HUES64 (cell line): ENCODE data around the gene ODC1.
"Not testable (repeated sequence)": the region's sequence is repeated elsewhere in the genome, so short reads cannot be mapped to it uniquely, and the experiment has no call there.

Source experiments
- H3K27ac ChIP-seq: 2 replicates; pipeline ENCODE4 v1.7.0; 2013; ENCODE audit warnings: low read depth, low read length, inconsistent platforms
- H3K27me3 ChIP-seq: 2 replicates; pipeline ENCODE4 v1.6.1; 2013; ENCODE audit warnings: mild to moderate bottlenecking, low read length; ENCODE audit not compliant: insufficient read depth
- H3K36me3 ChIP-seq: 2 replicates; pipeline ENCODE4 v1.6.1; 2013; ENCODE audit warnings: mild to moderate bottlenecking, low read length; ENCODE audit not compliant: insufficient read depth
- H3K4me1 ChIP-seq: 2 replicates; pipeline ENCODE4 v1.6.1; 2013; ENCODE audit warnings: mild to moderate bottlenecking, low read length, moderate library complexity; ENCODE audit not compliant: insufficient read depth
- H3K4me3 ChIP-seq: 2 replicates; pipeline ENCODE4 v1.5.1; 2013; ENCODE audit warnings: mild to moderate bottlenecking, low read length, moderate library complexity
- H3K9ac ChIP-seq: 2 replicates; pipeline ENCODE4 v1.6.1; 2013; ENCODE audit warnings: mild to moderate bottlenecking, low read depth, low read length
- H3K9me3 ChIP-seq: 2 replicates; pipeline ENCODE4 v1.6.1; 2013; ENCODE audit warnings: low read depth, low read length; ENCODE audit not compliant: insufficient read depth
- WGBS: fragments of 150-250, 120-280 bp; methylation state at CpG from one replicate; pipeline ENCODE4 v1.1.7; 2013; ENCODE audit warnings: missing lambda C conversion rate; 5-methylcytosine and 5-hydroxymethylcytosine counted together

Gene ODC1

DNA sequence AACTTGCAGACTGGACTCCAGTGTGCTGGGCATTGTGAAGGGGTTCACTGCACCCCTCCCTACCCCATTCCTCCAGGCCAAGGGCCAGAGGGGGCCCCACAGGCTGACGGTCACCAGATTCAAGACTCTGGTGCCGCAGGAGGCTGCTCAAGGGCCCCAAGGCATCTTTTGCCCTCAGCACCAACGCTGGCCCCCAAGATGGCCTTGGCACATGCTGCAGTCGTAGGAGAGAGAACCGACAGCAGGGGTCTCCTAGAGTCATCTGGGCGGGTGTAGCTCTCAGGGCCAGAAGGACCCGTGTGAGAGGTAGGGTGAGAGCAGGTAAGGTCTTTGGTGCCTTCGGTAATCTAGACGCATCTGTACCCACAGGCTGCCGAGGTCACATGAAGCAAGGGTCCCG lies 18.7 kb upstream of the ODC1 start:
- Histone ChIP-seq H3K36me3 (no peaks in the 10 kb centered on the region), H3K4me1 (no peaks in the 10 kb centered on the region), H3K27me3 (no peaks in the 10 kb centered on the region), H3K27ac (no peak overlapping the region), H3K9me3 (no peaks in the 10 kb centered on the region), H3K4me3 (no peak overlapping the region), H3K9ac (no peak overlapping the region)
- WGBS, result 86% methylated on average over 11 of the region's 11 CpGs

GRCh38 chr2:10465910-10466309 lies 17.8 kb upstream of the ODC1 start:
- H3K27me3 ChIP-seq, result no peaks in the 10 kb centered on the region
- no peaks in the 10 kb centered on the region for H3K4me1 ChIP-seq
- no peak overlapping the region for H3K4me3 ChIP-seq
- no peak overlapping the region for H3K27ac ChIP-seq
- H3K36me3 ChIP-seq, result no peaks in the 10 kb centered on the region
- H3K9ac ChIP-seq, result no peak overlapping the region
- WGBS, result 93% methylated on average over 5 of the region's 5 CpGs
- no peaks in the 10 kb centered on the region for H3K9me3 ChIP-seq

DNA sequence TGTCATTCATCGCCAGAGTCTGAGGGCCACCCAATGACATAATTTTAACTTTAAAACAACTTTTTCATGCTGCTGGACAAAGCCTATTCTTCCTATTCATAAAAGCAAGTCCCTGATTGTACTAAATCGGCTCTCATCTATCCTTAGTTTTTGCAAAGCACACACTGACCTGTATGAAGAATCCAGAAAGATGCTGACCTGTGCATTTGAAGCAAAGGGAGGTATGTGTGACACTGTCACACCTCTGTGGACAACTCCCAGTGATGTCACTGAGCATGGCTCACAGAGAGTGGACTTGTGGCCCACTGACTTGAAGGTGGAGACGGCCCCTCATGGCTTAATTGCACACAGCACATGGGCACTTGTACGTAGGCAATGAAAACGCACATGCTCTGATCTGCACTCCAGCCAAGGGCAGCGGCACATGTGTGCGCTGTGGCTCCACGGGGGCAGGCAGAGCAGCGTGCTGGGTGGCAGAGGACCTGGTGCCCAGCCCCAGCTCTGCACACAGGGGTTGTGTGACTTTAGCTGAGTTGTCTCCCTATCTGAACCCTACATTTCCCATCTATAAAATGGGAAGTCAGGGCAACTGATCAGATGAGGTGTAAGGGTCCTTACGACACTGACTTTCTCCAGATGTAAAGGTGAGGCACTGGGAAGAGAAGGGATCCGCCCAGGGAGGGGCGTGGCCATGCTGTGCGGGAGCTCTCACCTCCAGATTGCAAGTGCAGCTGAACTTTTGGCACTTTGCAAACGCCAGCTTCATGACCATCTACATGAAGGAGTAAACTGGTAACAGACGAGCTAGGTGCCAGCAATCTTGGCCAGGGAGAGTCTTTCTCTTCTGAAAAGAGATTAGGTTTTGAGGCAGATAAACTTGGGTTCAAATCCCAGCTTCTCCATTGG lies 14.3 kb upstream of the ODC1 start:
- WGBS, result 78% methylated on average over 15 of the region's 15 CpGs
- H3K27ac ChIP-seq, result no peak overlapping the region

DNA sequence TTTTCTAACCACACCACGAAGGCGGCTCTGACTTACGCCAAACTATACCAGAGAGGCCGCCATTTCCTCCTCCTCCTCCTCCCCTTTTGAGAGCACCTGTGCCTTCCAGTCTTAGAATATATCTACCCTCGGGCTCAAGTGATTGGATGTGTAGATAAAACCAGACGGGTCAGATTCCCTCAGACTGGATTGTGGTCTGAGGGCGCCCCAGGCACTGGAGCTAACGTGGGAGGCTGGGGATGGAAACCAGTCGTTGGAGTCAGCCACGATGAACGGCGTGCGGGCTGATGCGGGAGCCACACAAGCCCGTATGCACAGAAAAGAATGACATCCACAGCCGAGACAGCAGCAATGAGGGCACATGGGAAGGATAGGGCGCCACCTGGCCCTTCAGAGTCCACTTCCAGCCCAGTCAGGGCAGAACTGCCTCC lies 12.3 kb upstream of the ODC1 start:
- Histone ChIP-seq H3K9me3 (no peaks in the 10 kb centered on the region), H3K27me3 (no peaks in the 10 kb centered on the region), H3K4me3 (no peak overlapping the region), H3K27ac (no peak overlapping the region), H3K4me1 (no peaks in the 10 kb centered on the region), H3K36me3 (no peaks in the 10 kb centered on the region), H3K9ac (no peak overlapping the region)
- whole genome bisulfite sequencing, result 92% methylated on average over 17 of the region's 17 CpGs

More for the DNA sequence above, 14.3 kb upstream of the ODC1 start:
- no peak overlapping the region for H3K4me3 ChIP-seq
- H3K4me1 ChIP-seq, result no peaks in the 10 kb centered on the region
- H3K27me3 ChIP-seq, result no peaks in the 10 kb centered on the region
- H3K9ac ChIP-seq, result no peak overlapping the region
- no peaks in the 10 kb centered on the region for H3K9me3 ChIP-seq
- no peaks in the 10 kb centered on the region for H3K36me3 ChIP-seq

DNA sequence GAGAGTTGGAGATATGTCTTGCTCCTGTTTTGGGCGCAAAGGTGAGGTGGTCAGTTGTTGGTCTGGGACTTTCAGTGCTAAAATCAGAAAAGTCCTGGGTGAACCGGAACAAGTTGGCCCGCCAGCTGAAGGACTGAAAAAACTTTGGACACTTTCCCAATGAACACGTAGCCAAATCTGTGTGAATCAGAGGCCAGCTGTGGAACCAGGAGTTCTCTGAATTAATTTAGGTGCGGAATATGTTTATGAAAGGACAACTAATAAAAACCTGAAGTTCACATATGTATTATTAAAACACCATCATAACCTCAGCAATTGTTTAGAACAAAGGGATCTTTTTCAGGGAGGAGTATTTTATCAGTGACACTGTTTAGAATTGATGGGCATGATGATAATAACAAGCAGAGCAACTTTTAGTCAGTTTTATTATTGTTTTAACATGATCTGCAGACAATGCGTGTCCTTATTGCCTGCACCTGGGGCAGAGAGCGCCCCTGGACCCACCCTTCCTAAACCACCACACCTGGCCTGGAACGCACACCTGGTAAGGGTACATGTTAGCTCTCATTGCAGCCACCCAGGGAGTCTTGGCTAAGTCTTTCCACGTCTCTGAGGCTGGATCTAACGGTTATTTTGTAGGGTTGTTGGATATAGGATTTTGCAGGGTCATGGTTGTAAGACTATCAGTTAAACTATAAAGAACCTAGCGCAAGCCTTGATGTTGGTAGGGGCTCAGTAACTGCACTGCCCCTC lies 9.9 kb upstream of the ODC1 start:
- no peaks in the 10 kb centered on the region for H3K27me3 ChIP-seq
- H3K9ac ChIP-seq, result no peak overlapping the region
- no peaks in the 10 kb centered on the region for H3K9me3 ChIP-seq
- 93% methylated on average over 11 of the region's 11 CpGs for WGBS
- no peak overlapping the region for H3K4me3 ChIP-seq
- no peaks in the 10 kb centered on the region for H3K4me1 ChIP-seq
- no peaks in the 10 kb centered on the region for H3K36me3 ChIP-seq
- no peak overlapping the region for H3K27ac ChIP-seq

DNA sequence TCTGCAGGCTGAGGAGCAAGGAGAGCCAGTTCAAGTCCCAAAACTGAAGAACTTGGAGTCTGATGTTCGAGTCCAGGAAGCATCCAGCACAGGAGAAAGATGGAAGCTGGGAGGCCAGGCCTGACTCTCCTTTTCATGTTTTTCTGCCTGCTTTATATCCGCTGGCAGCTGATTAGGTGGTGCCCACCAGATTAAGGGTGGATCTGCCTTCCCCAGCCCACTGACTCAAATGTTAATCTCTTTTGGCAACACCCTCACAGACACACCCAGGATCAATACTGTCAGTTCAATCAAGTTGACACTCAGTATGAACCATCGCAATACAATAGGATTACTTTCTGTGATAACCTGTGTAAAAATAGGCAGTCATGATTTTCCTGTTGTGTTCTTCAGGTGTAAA lies 9.1 kb upstream of the ODC1 start:
- not testable (repeated sequence) for H3K9me3 ChIP-seq, H3K9ac ChIP-seq, H3K36me3 ChIP-seq, H3K27me3 ChIP-seq, H3K4me3 ChIP-seq, H3K4me1 ChIP-seq, H3K27ac ChIP-seq
- WGBS, result 89% methylated on average over 3 of the region's 3 CpGs

GRCh38 chr2:10454505-10454904 lies 6.4 kb upstream of the ODC1 start:
- Histone ChIP-seq H3K9ac (no peak overlapping the region), H3K9me3 (no peaks in the 10 kb centered on the region), H3K36me3 (no peaks in the 10 kb centered on the region), H3K4me3 (no peak overlapping the region), H3K27ac (no peak overlapping the region), H3K27me3 (peaks cover 6% of the 10 kb centered on the region), H3K4me1 (no peaks in the 10 kb centered on the region)
- 93% methylated on average over 7 of the region's 7 CpGs for whole genome bisulfite sequencing

DNA sequence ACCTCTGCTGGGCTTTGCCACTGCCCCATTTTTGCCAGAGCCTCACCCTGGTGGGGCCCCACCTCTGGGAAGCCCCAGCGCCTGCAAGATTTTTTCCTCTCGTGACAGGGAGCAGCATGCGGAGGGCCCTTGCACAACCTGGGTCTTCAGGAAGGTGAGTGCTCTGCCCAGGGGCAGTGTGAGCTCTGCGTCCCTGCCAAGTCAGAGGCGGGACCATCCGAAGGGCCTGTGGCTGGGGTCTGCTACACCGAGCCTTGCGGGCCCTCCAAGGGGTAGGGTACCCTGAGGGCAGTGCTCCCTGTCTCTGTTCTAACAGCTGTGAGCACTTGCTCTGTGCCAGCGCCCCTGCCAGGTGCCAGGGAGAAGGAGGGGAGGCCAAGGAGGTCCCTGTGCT lies 5.8 kb upstream of the ODC1 start:
- WGBS, result 91% methylated on average over 9 of the region's 9 CpGs
- Histone ChIP-seq H3K9ac (no peak overlapping the region; the same call in 1 of the 2 replicates), H3K36me3 (no peaks in the 10 kb centered on the region), H3K4me3 (no peak overlapping the region), H3K4me1 (0 out of 2 replicates have a peak, but pooled peaks cover 3% of the 10 kb centered on the region), H3K9me3 (no peaks in the 10 kb centered on the region), H3K27me3 (peaks cover 11% of the 10 kb centered on the region), H3K27ac (no peak overlapping the region)

GRCh38 chr2:10452956-10453904 lies 5.1 kb upstream of the ODC1 start:
- H3K27me3 ChIP-seq, result peaks cover 12% of the 10 kb centered on the region
- H3K27ac ChIP-seq, result no peak overlapping the region
- WGBS, result 84% methylated on average over 17 of the region's 17 CpGs
- H3K4me3 ChIP-seq, result no peak overlapping the region
- H3K36me3 ChIP-seq, result no peaks in the 10 kb centered on the region
- no peaks in the 10 kb centered on the region for H3K9me3 ChIP-seq
- H3K9ac ChIP-seq, result no peak overlapping the region; the same call in 1 of the 2 replicates
- H3K4me1 ChIP-seq, result 0 out of 2 replicates have a peak, but pooled peaks cover 3% of the 10 kb centered on the region

DNA sequence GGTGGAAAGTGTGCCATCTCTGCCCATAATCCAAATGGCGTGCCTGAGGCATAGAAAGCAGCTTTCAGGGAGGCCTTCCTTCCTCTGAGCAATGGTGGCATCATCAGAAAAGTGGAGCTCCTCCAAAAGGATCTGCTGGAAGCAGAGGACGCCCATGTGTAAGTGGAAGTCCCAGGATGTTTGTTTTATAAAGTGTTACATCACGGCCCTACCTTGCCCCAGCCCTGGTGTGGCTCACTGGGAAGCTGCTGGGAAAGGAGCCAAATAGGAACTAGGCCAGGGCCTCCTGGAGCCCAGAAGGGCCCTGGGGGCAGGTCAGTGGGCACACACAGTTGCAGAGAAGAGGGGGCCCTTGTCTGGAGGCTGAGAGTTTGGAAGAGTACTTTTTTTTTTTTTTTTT lies 4.2 kb upstream of the ODC1 start:
- H3K36me3 ChIP-seq, result no peaks in the 10 kb centered on the region
- H3K4me1 ChIP-seq, result peaks cover 3% of the 10 kb centered on the region; the same call in 1 of the 2 replicates
- no peak overlapping the region for H3K9ac ChIP-seq
- H3K27me3 ChIP-seq, result peaks cover 15% of the 10 kb centered on the region
- no peak overlapping the region for H3K4me3 ChIP-seq
- 92% methylated on average over 3 of the region's 3 CpGs for WGBS
- no peak overlapping the region for H3K27ac ChIP-seq
- no peaks in the 10 kb centered on the region for H3K9me3 ChIP-seq
